Breast epithelium (tissue), 3 donors: Measurements from ENCODE around the gene BCCIP. TPM values are rescaled to one million over a fixed set of nuclear protein-coding genes. Genes with fewer than 3 reads are reported as not detected.

Experiments used
- total RNA-seq, 3 donors: library from RNA; depleted of rRNA; stranded (reverse); fragments of >200 nt; gene quantifications; one replicate each; pipeline ENCODE4 v1.1.0, GENCODE V29; 2016

Gene BCCIP
- total RNA-seq, 3 donors from 2014 or later, result 41.9 to 60.0 (median 46.5) TPM

Other genes with a start within 250 kb of the BCCIP start
- gene TEX36, start 140.4 kb upstream of the BCCIP start, total RNA-seq, result not detected
- 10 to 100 TPM; 23.8 to 37.3 (median 35.1) TPM for gene EDRF1, start 103.8 kb upstream of the BCCIP start, total RNA-seq
- gene MMP21, start 47.7 kb upstream of the BCCIP start, total RNA-seq, result under 1 TPM in 2 of 3 donors, not detected in 1; 0.33 to 0.59 TPM
- gene UROS, start 288 bp upstream of the BCCIP start, total RNA-seq, result 10 to 100 TPM; 31.5 to 45.2 (median 35.1) TPM
- 10 to 100 TPM; 18.1 to 54.6 (median 42.0) TPM for gene DHX32, start 57.7 kb downstream of the BCCIP start, total RNA-seq
- gene FANK1, start 73.0 kb downstream of the BCCIP start, total RNA-seq, result 10 to 100 TPM in 2 of 3 donors, 1 to 10 TPM in 1; 2.6 to 18.1 (median 13.8) TPM